HS-27A (cell line): ENCODE results near the gene C1orf21.

ENCODE experiments used
- DNase-seq: peaks from one replicate; pipeline ENCODE4 v3.0.0-alpha.2; 2012; ENCODE audit warnings: low read depth, missing footprints

The C1orf21 gene

GRCh38 chr1:184449916-184450315 is 63.1 kb downstream of the C1orf21 start:
- no peak for DNase-seq

DNA sequence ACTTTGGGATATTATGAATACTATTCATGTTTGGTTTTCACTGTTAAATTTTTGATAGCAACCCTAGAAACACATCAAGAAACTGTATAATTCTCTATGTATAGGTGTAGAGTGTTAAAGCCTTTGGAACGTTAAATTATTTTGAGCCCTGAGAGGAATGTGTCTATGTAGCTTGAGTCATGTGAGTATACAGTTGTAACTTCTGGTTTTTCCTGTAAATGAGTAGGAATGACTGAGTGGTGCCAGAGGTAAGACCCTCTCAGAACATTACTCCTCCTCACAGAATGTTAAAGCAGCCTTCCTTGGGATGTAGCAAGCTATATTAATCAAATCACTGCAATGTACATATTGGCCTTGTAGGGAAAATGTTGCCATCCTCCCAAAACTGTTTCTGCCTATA is 69.0 kb downstream of the C1orf21 start:
- DNase-seq: no peak

DNA sequence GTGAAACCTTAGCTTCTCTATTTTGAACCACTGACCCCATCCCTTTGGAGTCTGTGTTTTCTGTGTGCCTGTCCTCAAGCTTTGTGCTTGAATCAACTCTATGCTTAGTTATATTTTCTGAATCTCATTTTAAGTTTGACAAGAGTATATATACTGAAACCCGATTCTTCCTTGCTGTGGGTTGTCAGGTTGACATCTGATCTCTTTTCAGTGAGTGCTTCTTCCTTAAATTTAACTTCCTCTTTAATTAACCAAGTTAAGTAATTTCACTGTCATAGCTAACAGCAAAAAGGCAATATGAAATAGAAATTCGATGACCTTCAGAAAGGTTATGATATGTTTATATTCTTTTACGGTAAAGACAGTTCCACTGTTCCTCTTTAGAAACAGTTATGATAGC is 69.4 kb downstream of the C1orf21 start:
- DNase-seq: no peak

DNA sequence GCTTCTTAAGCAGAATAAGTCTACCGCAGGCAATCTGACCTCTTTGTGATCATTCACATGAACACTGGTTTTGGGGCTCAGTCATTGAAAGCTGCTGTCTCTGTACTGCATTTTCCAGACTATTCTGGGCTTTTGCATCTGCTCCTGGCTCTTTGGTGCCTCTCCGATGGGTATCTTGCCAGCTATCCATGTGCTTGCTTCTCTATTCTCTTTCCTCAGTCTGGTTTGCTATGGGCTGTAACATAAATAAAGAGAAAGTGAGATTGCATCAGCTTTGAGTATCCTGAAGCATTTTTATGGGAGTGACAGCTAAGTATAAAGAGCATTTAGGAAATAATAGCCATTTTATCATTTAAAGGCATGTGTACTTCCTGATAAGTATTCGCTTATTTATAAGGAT is 70.7 kb downstream of the C1orf21 start:
- no peak for DNase-seq

DNA sequence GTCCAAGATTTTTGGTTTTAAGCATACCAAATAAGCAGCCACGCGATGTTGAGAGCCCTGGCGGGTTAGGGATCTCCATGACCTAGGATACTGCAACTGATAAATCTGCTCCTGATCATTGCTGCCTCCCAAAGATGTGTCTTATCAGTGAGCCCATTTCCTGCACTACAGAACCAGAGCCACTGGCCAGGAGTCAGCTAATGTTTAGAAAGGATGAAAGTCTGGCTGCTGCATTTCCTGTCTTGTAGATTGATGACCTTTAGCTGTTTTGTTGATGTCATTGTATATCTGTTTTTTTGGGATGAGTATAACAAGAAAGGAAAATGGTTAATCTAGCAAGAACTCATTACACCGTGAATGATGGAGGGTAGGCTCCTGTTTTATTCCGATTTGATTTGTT is 74.5 kb downstream of the C1orf21 start:
- no peak for DNase-seq

DNA sequence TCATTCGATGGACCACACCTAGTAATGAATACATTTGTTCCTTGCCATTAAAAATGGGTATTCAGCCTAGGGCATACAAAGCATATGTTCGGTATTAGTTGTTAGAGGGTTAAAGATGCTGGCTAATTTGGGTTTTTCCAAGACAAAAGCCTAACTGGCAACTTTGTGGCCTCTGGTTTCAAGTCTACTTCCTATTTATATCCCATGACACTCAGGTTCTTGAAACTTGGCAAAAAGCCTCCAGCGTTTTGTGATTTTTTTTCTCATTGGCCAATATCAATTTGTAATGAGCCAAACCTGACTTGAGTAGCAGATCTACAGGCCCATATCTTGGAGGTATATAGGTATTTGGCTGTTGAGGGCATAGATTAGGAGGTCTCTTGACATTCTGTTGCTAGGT is 75.3 kb downstream of the C1orf21 start:
- DNase-seq: no peak

DNA sequence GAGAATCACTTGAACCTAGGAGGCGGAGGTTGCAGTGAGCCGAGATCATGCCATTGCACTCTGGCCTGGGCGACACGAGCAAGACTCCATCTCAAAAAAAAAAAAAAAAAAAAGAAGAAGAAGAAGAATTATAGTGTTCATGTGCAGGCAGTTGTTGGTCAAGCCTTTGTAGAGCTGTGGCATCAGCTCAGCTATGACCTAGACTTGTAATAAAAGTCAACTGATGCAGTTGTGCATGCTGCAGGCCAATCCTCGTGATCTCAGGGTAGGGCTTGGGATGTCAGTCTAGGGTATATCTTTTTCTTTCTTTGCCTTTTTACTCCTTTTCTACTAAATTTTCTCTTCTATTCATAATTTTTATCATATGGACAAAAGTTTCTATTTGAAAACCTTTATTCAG is 76.2 kb downstream of the C1orf21 start:
- DNase-seq: no peak

DNA sequence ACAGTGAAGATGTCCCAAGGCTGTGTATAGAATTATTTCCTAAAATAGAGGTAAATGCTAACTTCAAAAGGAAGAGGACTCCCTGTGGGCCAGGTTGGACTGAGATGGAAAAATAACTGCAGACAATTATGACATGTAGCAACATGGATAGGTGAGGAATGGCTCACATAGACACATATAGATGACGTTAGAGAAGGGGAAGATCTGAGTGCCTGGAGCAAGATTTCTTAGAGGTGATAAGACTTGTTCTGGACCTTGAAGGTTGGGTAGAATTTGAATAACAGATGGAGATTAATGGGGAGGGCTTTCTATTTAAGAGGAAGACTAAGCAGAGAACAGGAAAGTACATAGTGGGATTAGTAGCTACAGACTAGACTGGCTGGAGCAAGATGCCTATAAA is 76.9 kb downstream of the C1orf21 start:
- DNase-seq: no peak

DNA sequence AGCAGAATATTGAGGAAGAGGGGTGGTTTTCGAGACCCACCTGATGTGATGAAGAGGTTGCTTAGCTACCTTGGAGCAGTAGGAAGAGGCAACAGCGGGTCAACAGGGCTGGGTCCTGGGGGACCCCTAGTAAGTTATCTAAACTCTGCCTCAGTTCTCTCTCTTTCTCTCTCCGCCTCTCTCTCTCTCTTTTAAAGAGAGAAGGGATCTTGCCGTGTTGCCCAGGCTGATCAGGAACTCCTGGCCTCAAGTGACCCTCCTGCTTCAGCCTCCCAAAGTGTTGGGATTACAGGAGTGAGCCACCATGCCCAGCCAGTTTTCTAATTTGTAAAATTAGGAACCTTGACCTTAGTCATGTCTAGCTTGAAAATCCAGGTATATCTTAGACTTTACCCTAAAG is 77.9 kb downstream of the C1orf21 start:
- no peak for DNase-seq

- DNase-seq: no peak
Observed at GRCh38 chr1:184465489-184466146, 78.8 kb downstream of the C1orf21 start.

GRCh38 chr1:184467295-184467694 is 80.5 kb downstream of the C1orf21 start:
- DNase-seq: no peak

- DNase-seq: no peak
Observed at GRCh38 chr1:184469396-184469795, 82.6 kb downstream of the C1orf21 start.

- no peak for DNase-seq
Observed at GRCh38 chr1:184471686-184472085, 84.9 kb downstream of the C1orf21 start.

DNA sequence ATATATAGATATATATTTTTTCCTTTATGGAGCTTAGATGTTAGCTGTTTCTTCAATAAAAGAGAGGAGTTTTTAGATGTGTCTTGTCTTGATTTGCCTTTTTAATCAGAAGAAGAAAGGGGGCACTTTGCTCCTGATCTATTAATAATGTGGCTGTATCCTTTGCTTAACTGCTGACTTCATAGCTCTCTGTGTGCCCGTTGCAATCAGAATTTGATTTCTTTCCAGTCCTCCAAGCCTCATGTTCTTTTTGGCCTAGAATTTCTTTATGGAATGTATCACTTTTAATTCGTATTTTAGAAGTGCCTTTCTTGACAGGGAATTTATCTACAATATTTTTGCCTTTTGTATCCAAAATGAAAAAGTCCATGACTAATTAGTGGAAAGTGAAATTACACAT is 85.3 kb downstream of the C1orf21 start:
- DNase-seq: no peak

DNA sequence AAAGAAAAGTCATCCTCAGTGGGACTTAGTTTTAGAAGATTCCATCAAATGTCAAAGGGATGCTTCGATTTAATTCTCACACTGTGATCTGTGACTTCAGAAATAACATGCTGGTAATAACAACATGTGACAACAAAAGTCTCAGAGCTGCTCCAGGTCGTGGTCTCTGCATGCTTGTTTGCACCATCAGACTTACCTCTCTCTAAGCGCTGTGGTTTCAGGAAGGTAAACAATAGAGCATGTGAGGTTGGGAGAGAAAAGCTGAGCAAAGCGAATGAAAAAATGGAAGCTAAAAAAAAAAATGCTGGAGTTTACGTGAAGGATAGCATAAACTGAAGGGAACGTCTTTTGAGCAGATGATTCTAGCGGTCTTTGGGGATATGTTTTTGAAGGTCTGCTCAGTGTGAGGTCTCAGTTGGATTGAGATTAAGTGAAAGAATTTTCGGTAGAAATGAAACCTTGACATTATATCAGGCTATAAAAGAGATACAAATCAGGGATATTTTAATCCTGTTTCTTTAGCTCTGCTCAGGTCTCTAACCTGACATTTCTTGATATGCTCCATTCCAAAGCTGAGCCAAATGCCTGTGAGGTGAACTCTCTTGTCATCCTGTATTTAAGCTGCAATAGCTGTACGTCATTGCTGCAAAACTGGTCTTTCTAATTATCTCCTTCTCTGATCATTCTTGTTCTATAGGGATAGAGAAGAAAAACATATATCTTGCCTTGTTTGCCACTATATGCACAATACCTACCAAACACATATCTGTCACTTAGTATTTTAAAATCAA is 86.5 kb downstream of the C1orf21 start:
- no peak for DNase-seq

DNA sequence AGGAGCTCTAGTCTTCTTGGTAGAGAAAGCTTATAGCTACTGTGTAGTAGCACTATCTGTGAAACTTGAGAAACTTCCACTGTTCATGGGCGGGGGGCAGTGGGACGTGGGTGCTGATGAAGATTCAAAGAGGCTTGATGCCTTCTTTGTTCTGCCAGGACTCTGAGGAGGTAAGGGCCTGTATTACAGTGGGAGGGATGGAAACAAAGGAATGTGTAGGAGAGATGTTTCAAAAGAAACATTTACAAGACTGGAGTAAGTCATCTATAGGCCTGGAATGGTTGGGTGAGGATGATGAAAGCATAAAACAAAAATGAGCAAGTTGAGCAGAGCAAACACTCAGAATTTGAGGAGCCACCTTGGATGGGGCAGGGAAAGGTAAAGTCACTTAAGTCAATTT is 89.4 kb downstream of the C1orf21 start:
- DNase-seq: no peak

DNA sequence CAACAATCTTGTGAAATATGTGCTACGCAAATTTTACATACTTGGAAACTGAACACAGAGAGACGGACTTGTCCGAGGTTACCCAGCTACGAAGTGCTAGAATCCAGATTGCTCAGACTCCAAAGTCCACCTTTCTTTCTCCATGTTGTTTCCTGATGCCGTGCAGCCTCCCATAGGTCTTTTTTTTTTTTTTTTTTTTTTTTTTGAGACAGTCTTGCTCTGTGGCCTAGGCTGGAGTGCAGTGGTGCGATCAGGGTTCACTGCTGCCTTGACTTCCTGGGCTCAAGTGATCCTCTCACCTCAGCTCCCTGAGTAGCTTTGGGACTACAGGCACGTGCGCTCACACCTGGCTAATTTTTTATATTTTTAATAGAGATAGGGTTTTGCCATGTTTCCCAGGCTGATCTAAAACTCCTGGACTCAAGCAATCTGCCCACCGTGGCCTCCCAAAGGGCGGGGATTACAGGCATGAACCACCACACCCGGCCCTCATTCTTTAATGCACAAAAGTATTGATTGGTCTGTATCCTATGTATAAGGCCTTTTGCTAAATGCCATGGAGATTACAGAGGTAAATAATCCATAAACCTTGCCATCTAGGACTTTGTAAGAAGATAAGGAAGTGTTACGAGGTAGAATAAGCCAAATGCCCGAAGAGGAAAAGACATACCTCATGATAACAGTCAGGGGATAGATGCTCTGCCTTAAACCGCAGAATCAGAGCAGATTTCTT is 92.8 kb downstream of the C1orf21 start:
- no peak for DNase-seq

DNA sequence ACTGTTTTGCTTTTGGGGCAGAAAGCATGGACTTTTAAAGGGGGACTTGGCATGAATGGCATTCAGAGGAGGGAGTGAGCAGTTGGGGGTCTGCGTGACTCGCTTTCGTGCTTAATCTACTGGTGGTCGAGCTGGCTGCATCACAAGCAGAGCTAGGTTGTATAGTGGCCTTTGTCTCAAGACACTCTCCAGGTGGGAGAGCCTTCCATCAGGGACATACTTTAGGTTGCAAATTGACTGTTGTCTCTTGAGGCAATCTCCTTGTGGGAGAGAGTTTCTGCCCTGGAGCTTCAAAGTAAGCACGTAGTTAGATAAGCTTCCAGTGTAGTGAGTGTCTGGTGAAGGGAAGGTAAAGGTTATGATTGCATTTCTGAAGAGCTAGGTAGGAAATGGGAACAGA is 93.9 kb downstream of the C1orf21 start:
- DNase-seq: no peak

DNA sequence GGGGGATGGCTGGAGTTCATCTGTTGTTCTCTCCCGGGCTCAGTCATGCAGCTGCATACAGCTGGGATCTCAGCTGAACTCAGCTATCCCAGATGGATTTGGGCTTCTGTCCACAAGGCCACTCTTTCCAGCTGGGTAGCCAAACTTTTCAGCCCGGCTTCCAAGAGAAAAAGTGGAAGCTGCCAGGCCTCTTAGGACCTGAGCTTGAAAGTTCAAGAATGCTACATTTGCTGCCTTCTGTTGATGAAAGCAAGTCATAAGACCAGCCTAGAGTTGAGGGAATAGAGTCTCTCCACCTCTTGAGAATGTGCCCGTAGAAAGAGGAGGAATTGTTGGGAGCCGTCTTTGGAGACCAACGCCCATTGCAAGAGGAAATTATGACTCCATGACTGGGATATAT is 95.3 kb downstream of the C1orf21 start:
- DNase-seq: no peak

GRCh38 chr1:184483101-184483683 is 96.4 kb downstream of the C1orf21 start:
- DNase-seq: no peak

DNA sequence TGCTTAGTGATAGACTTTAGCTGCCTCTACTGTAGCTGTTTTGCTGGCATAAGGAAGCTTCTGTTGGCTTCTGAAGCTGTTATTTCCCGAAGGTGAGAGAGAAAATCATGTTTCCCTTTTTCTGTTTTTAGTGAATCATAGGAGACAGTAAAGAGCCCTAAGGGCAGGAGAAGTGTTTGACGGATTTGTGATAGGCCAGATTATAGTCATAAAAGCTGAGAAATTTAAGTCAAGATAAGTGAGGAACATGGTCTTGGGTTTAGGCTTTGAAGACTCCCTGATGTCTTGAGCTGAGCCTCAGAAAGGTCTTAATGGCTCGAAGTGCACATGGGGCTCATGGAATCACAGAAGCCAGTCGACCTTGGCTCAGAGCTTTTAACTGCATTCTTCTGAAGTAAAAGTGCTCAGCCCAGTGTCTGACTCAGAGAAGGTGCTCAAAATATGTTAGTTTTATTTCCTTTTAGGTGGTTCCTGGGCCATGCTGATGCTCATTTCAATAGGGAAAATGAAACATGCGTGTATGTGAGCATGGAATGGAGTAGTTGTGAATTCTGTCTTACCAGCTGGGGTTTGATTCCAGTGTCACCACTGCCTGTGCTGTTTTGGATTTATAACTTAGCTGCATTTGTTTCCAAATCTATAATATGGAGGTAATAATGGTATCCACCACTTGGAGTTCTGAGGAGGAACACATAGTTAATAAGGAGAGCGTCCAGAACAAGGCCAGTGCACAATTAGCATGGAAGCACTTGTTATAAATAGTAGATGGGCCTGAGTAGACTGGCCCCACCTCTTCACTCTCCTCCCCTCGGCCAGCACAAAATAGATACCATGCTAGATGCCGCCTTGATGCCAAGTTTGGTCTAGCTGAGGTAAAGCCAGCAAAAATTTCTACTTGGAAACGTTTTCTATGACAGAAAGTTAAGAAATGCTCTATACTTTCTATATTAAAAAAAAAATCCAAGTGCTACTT is 99.2 kb downstream of the C1orf21 start:
- no peak for DNase-seq
